Hepatocyte (in vitro differentiated cells): ENCODE measurements around the gene TMEM272.

ENCODE experiments used
- EZH2 ChIP-seq: fragments of 200-600 bp; sonication (generic); IDR thresholded peaks from 2 replicates; pipeline ENCODE4 v1.6.1; 2016; ENCODE audit warnings: antibody characterized with exemption, mild to moderate bottlenecking, borderline replicate concordance
- TF ChIP-seq, protein P1 (sequence below): fragments of 200-600 bp; sonication (generic); IDR thresholded peaks from 2 replicates; pipeline ENCODE4 v1.5.1; 2016; ENCODE audit warnings: antibody characterized with exemption, mild to moderate bottlenecking; ENCODE audit not compliant: poor library complexity

- TF ChIP-seq, protein P1, sequence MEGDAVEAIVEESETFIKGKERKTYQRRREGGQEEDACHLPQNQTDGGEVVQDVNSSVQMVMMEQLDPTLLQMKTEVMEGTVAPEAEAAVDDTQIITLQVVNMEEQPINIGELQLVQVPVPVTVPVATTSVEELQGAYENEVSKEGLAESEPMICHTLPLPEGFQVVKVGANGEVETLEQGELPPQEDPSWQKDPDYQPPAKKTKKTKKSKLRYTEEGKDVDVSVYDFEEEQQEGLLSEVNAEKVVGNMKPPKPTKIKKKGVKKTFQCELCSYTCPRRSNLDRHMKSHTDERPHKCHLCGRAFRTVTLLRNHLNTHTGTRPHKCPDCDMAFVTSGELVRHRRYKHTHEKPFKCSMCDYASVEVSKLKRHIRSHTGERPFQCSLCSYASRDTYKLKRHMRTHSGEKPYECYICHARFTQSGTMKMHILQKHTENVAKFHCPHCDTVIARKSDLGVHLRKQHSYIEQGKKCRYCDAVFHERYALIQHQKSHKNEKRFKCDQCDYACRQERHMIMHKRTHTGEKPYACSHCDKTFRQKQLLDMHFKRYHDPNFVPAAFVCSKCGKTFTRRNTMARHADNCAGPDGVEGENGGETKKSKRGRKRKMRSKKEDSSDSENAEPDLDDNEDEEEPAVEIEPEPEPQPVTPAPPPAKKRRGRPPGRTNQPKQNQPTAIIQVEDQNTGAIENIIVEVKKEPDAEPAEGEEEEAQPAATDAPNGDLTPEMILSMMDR, result no peak
- no peak for TF ChIP-seq EZH2
These were observed 40.7 kb upstream of the TMEM272 start for GRCh38 chr13:51885651-51886050.
